ENCODE data around the gene C2orf78. TPM values are rescaled to one million over a fixed set of nuclear protein-coding genes. Genes with fewer than 3 reads are reported as not detected.
A peak's percentile ranks its signal among the peaks of the same experiment; 100 is the strongest.

The C2orf78 gene
- total RNA-seq, 4 donors from 2014 or later: not detected

GRCh38 chr2:73850009-73850408, 66.0 kb downstream of the C2orf78 start:
- DNase-seq (ENCODE audit: low spot score in 2 of 2): no peak
- TF ChIP-seq EP300 (IDR thresholded peaks at IDR 0.05): no peak
- H3K27me3 ChIP-seq: no peaks in the 10 kb centered on the region
- H3K4me1 ChIP-seq: no peaks in the 10 kb centered on the region
- no peaks in the 10 kb centered on the region for H3K9me3 ChIP-seq
- H3K27ac ChIP-seq: no peak overlapping the region
- no peak overlapping the region for H3K4me3 ChIP-seq
- peaks cover 100% of the 10 kb centered on the region for H3K36me3 ChIP-seq
- 70% methylated on average over 2 of the region's 2 CpGs for WGBS

GRCh38 chr2:73851274-73851673, 67.3 kb downstream of the C2orf78 start:
- H3K36me3 ChIP-seq: peaks cover 100% of the 10 kb centered on the region

DNA sequence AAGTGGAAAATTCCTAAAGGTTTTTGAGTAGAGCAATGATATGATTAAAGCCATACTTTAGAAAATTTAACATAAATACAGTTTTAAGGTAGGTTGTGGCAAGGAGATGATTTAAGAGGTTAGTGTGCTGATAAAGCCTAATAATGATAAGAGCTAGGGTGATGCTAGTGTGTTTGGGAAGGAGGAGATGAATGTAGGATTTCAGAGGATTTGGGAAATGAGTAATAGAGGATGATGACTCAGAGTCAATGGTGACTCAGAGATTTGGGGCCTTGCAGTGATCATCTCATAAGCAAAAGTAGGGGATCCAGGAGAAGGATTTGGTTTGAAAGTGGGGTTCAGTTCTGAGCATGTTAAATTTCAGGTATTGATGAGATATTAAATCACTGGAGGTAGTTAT, 68.0 kb downstream of the C2orf78 start:
- Histone ChIP-seq H3K4me1 (no peaks in the 10 kb centered on the region), H3K27me3 (no peaks in the 10 kb centered on the region), H3K36me3 (peaks cover 99% of the 10 kb centered on the region), H3K27ac (no peak overlapping the region), H3K4me3 (no peak overlapping the region), H3K9me3 (no peaks in the 10 kb centered on the region)
- DNase-seq (ENCODE audit: low spot score in 2 of 2): no peak
- TF ChIP-seq POLR2A (IDR thresholded peaks at IDR 0.05) (no peak), CTCF (IDR thresholded peaks at IDR 0.05) (no peak), POLR2AphosphoS5 (IDR thresholded peaks at IDR 0.05) (no peak), EP300 (IDR thresholded peaks at IDR 0.05) (no peak)

More at GRCh38 chr2:73851274-73851673, 67.3 kb downstream of the C2orf78 start:
- WGBS: 63% methylated on average over 3 of the region's 3 CpGs
- no peaks in the 10 kb centered on the region for H3K4me1 ChIP-seq
- no peaks in the 10 kb centered on the region for H3K27me3 ChIP-seq
- no peak for DNase-seq (ENCODE audit: low spot score in 2 of 2)
- no peak overlapping the region for H3K27ac ChIP-seq
- TF ChIP-seq POLR2A (IDR thresholded peaks at IDR 0.05): no peak
- peak in 1 of 2 donors; percentile 21 for TF ChIP-seq CTCF (IDR thresholded peaks at IDR 0.05)
- H3K9me3 ChIP-seq: no peaks in the 10 kb centered on the region
- H3K4me3 ChIP-seq: no peak overlapping the region

DNA sequence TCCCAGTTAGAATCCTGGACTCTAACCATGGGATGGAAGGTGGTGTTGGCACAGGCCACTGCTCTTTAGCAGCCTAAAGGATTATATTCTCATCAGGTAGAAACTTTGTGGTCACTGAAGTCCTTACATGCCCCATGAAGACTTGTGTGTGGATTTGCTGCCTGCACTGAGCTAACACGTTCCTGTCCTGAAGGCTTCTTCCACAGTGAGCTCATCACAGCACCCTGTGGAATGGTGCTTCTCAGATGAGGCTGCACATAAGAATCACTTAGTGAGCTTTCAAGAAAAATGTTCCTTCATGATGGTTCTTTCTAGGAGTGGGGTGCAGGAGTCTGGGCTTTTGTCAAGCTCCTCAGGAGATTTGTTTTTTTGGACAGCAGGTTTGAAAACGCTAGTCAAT, 71.5 kb downstream of the C2orf78 start:
- no peak for DNase-seq (ENCODE audit: low spot score in 2 of 2)
- Histone ChIP-seq H3K36me3 (peaks cover 89% of the 10 kb centered on the region), H3K4me3 (no peak overlapping the region), H3K4me1 (no peaks in the 10 kb centered on the region), H3K9me3 (no peaks in the 10 kb centered on the region), H3K27ac (no peak overlapping the region), H3K27me3 (no peaks in the 10 kb centered on the region)
- WGBS: 95% methylated on average over 2 of the region's 2 CpGs
- TF ChIP-seq EP300 (IDR thresholded peaks at IDR 0.05) (no peak), POLR2AphosphoS5 (IDR thresholded peaks at IDR 0.05) (no peak), POLR2A (IDR thresholded peaks at IDR 0.05) (no peak), CTCF (IDR thresholded peaks at IDR 0.05) (no peak)

DNA sequence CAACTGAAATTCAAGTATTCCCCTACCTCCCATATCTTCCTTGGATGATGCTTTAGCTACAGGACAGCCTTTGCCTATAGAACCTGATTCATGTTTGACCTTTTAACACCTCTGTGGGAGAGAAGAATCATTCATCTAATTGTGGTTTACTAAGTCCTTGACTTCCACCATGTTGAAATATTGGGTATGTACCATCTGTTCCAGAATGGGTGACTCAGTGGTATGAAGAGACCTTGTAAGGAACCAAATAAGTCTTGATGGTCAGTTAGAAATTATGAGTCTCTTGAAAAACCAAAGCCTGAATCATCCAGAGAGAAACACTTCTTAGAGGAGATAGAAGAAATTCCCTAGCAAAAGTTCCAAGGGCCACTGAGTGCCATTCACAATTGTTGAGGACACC, 72.2 kb downstream of the C2orf78 start:
- H3K27me3 ChIP-seq: no peaks in the 10 kb centered on the region
- no peak overlapping the region for H3K27ac ChIP-seq
- H3K4me3 ChIP-seq: no peak overlapping the region
- DNase-seq (ENCODE audit: low spot score in 2 of 2): no peak
- H3K4me1 ChIP-seq: no peaks in the 10 kb centered on the region
- peaks cover 89% of the 10 kb centered on the region for H3K36me3 ChIP-seq
- TF ChIP-seq POLR2AphosphoS5 (IDR thresholded peaks at IDR 0.05): no peak
- TF ChIP-seq CTCF (IDR thresholded peaks at IDR 0.05): no peak
- TF ChIP-seq EP300 (IDR thresholded peaks at IDR 0.05): no peak
- TF ChIP-seq POLR2A (IDR thresholded peaks at IDR 0.05): no peak
- no peaks in the 10 kb centered on the region for H3K9me3 ChIP-seq
